Stimulated activated CD4-positive, alpha-beta T cell treated with anti-CD3 and anti-CD28 coated beads, Interleukin-12 subunit alpha, Interleukin-12 subunit beta, amount 100 ng/mL, for 48 hours (primary cell): ENCODE results near the gene APCS.

Source experiments
- DNase-seq, 3 donors: peaks; one replicate each; pipeline ENCODE4 v3.0.0-alpha.2; 2020; ENCODE audit warnings: low read depth in 2 of 3, low spot score in 1 of 3

APCS gene, protein sequence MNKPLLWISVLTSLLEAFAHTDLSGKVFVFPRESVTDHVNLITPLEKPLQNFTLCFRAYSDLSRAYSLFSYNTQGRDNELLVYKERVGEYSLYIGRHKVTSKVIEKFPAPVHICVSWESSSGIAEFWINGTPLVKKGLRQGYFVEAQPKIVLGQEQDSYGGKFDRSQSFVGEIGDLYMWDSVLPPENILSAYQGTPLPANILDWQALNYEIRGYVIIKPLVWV

DNA sequence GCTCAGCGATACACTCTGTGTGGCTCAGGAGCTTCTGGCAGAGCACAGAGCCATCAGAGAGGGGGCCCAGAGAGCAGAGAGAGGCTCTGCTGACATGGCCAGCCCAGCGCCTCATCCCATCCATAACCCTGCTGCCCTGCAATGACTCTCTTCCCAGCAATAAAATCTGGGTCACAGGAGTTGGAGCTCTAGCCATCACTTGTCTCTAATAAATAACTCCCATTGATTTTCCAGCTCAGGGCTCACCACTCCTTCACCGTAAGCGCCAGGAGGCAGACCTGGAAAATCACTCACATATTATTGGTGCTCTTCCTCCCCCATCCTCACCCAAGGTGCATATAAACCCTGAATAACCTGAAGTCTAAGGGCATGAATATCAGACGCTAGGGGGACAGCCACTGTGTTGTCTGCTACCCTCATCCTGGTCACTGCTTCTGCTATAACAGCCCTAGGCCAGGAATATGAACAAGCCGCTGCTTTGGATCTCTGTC lies at the start of gene APCS:
TSS of gene APCS (plus strand) at position 366 of the 491 bp plus-strand sequence. CDS start at position 462, 96 bp downstream.
- no peak for DNase-seq

DNA sequence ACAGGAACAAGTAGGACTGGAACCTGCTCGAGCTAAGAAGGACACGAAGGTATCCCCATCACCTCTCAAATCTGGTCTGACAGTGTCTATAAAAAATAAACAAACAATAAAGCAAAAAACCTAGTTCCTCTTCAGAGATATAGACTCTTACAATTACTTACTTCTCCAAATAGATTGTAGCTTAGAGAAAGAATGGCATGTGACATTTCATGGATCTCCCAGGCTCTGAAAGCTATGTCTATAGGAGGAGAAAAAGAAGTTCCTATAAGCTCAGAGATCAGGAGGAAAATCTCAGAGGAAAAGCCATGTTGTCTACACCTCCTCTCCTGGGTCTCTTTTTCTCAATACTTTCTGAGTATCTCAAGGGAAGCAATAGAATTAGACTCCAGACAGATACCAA lies 39.5 kb upstream of the APCS start:
- no peak for DNase-seq

DNA sequence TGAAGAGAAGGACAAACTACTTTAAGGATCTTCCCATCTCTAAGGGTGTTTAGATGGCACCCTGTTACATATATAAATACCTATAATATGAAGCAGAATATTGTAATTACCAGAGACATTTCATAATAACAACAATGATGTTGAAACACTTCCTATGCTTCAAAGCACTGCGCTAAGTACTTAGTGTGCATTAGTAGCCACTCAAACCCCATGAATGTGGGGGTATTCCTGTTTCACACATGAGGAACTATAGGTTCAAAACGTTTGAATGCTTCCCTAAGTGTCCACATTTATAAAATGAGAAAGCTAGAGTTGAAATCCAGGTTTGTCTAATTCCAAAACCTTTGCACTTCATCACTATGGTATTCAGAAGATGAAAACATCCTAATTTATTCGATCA lies 33.4 kb upstream of the APCS start:
- no peak for DNase-seq

DNA sequence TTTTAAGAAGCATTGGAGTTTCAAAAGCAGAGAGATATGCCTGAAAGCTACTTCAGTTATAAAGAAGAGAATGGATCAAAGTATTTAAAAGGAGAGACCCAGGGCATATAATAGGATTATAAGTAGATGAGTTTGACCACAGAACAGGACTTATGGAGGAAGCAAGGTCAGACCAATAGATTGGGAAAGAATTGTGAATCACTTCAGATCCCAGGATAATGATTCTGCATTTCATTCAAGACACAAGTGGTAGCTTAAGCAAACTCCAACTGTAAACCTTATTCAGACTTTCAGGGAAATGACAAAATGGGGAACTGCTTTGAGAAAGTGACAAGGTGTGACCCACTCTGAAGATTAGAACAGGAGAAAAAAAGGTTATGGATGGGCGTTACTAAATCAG lies 32.9 kb upstream of the APCS start:
- no peak for DNase-seq

DNA sequence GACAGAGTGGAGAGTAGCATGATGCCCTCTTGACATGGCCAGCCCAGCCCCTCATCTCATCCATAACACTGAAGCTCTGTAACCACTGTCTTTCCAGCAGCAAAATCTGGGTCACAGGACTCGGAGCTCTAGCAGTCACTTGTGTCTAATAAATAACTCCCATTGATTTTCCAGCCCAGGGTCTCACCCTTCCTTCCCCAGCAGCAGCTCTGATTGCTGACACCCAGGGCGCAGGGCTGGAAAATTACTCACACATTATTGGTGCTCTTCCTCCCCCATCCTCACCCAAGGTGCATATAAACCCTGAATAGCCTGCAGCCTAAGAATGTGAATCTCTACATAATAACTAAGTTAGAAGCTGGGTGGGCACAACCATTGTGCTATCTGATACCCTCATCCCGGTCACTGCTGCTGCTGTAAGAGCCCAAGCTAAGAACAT lies 30.7 kb upstream of the APCS start:
- no peak for DNase-seq

DNA sequence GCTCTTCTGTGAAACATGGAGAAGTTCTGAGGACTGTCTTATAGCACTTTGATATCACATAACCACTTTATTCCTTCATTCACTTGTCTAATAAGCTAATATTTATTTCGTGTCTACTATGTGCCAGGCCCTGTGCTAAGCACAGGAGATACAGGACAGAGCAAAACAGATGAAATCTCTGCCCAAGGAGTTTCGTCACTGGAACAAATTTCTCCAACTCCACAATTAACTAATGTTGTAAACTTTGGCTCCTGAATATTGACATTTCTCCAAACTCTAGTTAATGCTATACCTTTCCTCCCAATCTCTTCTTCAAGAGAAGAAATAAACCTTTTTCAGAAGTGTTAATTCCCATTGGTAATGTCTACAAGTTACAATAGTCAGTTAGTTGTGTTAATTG lies 27.0 kb upstream of the APCS start:
- DNase-seq, result no peak

DNA sequence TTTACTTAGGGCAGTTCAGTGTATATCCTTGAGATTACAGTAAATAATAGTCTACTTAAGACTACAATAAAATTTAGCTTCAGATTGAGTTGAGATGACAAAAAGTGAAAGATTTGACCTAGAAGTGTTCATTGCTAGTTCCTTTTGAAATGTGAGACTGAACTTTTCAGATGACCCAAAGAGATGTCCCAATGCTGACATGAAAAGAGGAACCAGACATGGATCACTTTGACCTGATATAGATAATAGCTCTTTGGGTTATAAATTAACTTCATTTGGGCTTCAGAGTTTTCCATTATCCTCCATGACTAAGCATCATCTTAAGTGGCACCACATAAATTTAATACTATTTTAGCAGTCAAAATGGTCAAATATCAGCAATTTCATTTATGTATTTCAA lies 26.1 kb upstream of the APCS start:
- no peak for DNase-seq

DNA sequence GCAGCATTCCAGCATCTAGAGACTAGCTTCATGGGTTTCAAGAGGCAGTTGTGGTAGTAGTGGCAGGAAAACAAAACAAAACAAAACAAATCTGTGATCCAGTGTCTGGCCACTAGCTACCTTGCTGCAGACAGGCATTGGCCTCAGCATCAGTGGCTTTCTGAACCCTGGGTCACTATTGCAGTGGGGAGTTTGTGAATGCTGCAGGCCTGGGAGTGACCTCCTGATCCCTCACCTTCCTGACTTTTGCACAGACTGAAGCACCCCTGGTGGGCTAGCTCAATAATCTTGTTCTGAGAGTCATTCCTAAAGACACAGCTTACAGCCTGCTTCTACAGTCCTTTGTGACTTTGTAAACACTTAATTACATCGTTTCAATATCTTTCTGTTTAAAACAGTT lies 24.9 kb upstream of the APCS start:
- no peak for DNase-seq

DNA sequence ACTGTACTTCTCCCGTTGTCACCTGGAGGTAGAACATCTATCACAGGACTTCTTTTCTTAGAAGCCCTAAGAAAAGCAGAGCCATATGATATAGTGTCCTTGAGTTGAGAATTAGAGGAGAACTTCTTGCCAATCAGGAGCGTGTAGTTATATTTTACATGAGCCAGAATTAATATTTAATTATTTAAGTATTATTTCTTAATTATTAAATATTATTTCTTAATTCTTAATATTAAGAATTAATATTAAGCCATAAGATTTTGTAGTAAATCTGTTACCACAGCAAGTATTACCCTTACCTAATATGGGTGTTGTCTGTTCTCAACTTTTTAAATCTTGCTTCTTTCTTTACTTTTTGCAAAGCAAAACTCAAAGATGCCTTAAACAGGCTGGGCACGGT lies 10.2 kb upstream of the APCS start:
- no peak for DNase-seq

DNA sequence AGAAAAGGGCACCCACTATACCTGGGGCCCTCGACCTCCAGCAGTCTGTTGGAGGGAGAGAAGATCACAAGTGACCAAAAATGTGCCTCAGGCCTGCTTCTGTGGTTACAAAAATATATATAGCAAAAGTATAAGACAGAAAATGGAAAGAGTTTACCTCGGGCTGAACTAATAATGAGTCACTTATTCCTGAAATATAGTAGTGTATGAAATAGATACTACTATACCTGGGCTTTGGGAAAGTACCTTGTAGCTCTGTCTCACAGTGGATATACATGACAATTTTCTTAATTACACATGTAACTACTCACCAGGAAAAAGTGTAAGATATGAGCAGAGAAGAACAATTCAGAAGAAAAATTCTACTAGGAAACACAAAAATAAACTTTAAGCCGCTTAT lies 7.3 kb upstream of the APCS start:
- DNase-seq, result no peak

DNA sequence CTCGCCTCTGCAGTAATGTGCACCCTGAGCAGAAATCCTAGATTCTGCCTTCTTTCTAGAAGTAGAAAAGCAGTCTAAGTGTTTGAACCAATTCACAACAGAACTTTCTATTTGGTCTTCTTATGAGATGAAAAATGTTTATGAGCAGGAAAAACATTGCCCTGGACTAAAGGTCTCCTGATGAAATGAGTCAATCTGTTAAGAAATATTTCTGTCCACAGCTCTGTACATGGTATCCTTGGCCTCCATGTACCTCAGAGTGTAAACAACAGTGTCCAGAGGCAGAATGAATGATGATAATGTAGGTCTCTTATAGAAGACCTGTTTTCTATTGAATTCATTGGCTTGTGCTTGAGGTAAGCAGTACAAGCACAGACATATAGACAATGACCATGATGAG lies 6.2 kb upstream of the APCS start:
- no peak for DNase-seq

DNA sequence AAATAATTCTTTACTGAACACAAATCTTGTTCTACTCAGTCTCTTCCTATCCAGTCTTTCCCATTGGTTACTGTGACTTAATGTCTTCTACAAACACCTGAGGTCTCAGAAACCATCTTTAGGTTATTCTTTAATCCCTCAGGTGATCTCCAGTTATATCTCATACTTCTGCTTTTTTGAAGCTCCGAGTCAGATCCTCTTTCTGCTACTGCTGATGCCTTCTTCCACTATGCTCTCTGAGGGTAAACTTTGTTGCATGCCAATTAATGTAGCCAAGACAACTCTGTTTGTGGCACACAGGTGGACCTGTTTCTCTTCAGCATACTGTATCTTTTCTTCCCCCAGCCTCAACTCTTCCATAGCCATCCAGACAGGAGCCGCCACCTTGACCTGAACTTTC lies 3.1 kb upstream of the APCS start:
- no peak for DNase-seq

DNA sequence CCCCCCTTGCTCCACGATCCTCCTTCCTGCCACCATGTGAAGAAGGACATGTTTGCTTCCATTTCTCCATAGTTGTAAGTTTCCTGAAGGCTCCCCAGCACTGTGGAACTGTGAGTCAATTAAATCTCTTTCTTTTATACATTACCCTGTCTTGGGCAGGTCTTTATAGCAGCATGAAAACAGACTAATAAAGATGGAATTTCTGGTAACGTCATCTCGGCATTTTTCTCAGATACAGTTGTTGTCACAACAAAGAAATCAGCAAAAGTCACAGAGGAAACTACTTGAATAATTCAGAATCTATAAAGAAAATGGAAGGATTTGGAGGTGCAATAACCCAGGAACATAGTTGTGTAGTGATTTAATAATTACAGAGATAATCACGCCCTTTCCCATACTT lies 4.4 kb downstream of the APCS start:
- DNase-seq, result no peak

DNA sequence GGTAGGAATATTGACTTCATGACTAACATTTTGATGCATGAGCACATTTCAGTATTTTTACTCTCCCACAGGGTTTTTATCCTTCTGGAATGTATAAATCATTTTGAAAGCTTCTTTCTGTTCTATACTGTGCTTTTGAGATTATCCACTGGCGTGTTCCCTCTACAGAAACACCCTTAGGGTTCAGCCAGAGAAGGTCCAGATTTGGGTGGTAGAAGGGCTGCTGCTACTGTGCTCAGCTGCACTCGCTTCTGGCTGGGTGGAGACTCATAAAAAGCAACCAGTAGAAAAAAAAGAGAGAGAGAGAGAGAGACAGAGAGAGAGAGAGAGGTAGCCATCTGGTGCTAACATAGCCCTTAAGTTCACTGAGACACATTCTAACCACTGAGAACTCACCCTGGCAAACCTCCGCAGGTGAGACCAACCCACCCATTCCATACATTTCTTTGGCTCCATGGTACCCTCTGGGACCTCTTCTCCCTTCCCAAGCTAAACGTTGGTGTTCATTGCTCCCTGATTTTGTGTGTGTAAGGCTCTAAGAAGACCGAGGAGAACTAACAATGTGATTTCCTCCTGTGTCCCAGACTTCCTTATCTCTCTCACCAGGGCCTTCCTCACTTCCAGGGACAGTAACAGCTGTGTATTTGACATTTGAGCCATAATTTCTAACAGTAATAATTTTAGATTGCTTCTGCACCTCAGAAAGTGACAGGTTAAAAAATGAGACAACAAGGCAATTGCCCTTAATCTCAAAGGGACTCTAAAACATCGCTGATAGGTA lies 7.2 kb downstream of the APCS start:
- no peak for DNase-seq

DNA sequence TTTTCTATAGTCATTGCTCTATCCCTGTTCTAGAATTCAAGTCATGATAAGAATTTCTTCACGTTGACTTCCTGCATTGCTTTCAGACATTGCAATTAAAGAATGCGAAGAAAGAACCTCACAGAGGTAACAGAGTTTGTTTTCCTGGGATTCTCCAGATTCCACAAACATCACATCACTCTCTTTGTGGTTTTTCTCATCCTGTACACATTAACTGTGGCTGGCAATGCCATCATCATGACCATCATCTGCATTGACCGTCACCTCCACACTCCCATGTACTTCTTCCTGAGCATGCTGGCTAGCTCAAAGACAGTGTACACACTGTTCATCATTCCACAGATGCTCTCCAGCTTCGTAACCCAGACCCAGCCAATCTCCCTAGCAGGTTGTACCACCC lies 10.6 kb downstream of the APCS start:
- DNase-seq, result no peak

DNA sequence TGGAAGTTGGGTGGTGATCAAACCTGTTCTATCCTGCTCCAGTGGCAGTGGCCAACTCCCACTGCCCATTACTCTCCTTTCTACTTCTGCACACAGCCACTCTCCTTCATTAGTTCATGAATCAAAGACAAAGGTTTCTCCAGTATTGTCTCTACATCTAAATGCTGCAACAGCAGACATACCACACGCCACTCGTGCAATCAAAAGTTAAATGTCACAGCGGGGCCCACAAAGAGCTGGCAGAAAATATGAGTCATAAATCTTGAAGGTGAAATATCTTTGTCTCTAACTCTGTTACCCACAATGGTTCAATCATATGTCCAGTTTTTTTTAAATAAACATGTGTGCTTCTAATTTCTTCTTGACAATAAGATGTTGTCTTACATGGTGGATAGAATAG lies 13.3 kb downstream of the APCS start:
- no peak for DNase-seq

DNA sequence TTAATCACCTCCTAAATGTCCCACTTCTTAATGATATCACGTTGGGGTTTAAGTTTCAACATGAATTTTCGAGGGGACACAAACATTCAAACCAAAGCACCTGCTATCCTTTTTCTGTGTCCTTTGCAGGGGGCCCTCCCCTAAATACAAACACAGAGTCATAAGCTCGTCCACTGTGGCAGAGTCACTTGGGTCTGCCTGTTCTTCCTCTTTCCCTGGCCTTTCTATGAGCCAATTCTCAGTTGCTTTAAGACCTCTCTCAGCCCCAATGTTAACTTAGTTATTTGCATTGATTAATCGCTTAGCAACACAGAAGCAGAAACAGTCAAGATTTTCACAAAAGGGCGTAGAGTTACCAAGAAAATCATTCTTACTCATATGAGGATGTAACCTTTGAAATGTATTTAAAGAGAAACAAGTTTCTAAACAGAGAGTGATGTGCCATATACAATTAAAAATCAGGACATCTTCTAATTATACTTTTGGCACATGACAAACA lies 14.9 kb downstream of the APCS start:
- DNase-seq, result no peak

DNA sequence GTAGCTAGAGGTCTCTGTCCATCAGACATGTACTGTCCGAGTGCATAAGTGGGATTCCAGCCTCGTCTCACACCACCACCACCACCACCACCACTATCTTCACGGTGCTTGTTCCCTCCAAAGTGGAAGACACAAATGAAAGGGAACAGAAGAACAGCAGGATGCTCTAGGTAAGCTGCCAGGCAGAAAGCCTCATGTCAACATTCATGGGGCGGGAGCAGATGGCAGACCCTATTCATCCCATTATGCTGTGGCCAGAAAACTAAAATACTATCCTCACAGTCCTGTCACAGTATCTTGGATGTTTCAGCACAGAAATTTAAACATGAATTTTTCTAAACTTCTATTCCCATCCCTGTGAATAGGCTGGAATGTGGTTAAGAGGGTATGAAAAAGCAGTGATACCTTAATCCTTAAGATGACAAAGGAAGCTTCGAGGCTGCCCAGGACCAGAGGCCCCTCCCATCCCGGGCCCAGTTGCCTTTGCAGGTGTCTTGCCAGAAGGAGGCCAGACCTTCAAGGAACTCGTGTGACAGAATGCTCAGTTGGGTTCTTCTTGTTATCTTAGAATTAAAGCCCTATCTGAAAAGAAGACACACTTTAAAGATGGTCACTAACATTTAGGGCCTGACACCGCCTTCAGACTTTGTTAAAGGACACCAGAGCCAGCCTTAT lies 24.7 kb downstream of the APCS start:
- DNase-seq, result no peak

DNA sequence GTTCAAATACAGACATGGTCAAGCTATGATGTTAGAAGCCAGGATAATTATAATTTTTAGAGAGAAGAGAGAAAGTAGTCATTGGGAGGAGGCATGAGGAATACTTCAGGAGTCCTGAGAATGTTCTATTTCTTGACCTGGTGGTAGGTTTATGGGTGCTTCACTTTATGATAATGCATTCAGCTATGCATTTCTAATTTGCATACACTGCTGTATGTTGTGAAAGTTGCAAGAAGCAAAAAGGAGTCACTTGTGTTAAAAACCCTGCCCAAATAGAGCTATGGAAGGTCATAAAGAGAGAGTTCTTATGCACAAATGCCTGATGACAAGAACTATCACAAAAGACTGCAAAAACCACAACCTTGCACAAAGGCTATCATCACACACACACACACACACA lies 45.3 kb downstream of the APCS start:
- no peak for DNase-seq
